Activated CD4-positive, alpha-beta T cell treated with anti-CD3 and anti-CD28 coated beads for 48 hours (primary cell): ENCODE data around the gene ARPC1B.
"Not testable (repeated sequence)": the region's sequence is repeated elsewhere in the genome, so short reads cannot be mapped to it uniquely, and the experiment has no call there.

ENCODE experiments used
- DNase-seq: peaks from one replicate; pipeline ENCODE4 v3.0.0-alpha.2; 2020

Gene ARPC1B

DNA sequence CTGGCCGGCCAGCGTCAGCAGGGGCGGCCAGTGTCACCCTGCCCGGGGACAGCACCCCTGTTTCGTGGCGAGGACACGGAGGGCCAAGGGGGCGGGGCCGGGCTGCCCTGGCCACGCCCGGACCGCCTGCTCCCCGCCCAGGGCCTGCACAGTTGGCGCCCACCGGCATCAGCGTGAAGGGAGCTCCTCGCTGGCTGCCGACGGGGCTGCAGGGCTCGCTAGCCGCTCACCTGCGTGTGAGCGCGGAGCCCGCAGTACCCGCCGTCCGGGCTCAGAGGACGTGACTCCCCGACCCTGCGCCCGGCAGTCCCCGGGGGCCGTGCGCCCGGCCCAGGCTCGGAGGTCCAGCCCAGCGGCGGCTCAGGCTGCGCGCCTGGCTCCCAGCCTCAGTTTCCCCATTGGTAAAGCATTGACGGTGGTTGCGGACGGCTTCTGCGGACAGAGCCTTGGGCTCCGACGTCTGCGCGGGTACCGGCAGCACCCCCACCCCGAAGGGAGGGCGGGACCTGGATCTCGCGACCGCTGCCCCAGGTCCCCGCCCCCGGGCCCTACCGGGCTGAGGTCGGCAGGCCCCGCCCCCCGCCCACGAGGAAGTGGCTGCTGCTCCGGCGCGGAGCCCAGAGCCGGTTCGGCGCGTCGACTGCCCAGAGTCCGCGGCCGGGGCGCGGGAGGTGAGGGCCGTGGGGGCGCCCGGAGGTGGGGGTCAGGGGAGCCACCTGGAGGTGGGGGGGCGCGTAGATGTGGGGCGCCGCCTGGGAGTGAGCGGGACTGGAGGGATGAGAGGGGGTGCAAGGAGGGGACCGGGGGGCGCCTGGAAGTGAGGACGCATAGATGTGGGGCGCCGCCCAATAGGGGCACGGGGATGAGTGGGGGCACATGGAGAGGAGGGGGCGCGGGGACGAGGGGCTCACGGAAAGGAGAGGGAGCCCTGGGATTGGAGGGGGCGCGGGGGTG, at the start of gene ARPC1B:
ARPC1B (plus strand) TSS at position 620 of the 954 bp plus-strand sequence. CDS start 10,985 bp downstream, outside the sequence.
- peak; percentile 90 for DNase-seq

DNA sequence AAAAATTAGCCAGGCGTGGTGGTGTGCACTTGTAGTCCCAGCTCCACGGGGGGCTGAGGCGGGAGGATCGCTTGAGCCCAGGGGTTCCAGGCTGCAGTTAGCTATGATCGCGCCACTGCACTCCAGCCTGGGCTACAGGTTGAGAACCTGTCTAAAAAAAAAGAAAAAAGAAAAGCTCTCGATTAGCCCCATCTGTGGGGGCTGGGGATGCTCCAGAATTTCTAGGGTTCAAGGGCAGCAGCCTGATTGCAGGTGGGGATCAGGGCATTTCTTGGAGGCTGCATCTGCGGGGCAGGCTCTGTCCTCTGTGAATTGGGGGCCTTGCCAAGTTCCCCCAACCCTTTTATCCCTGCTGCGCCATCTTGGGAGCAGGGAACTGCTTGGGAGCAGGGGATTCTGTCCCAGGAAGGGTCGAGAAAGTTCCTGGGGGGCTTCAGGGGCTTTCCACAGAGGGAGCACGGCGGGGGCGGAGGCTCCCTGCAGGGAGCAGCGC, 49.5 kb upstream of the ARPC1B start:
- no peak for DNase-seq

DNA sequence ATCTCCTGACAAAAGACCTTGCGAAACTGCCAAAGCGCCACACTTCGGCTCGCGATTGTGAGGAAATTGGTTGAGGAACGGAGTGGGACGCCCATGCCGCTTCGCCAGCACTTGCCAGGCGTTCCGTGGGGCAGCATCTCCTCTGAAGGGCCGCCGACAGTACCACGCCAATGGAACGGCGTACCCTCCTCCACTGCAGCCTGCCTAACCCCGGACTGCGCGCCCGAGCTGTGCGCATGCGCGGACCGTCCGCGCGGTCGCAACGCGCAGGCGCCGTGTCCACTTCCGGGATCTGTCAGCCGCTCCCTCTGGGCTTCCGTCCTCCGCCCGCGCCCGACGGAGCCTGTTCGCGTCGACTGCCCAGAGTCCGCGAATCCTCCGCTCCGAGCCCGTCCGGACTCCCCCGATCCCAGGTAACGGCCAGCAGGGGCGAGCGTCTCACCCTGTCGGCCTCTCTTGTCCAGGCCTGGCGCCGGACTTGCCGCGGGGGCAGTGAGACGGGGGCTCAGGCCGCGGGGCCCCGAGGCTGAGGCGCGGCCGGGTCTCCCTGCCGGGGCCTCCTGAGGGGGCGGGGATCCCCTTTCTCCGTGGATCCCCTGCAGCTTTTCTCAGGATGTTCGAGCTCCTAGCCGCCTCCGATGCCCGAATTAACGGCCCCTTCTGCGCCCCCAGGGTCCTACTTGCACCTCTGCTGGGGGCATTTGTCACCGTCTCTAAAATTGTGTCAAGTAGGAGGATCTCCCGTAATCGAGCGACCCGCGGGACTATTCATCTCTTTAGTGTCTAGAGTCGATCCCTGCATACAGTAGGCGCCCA, 48.7 kb upstream of the ARPC1B start, which contains the start of gene ARPC1A:
ARPC1A (plus strand) TSS at position 307 of the 816 bp plus-strand sequence. CDS start 7,456 bp downstream, outside the sequence.
- DNase-seq: peak; percentile 94

DNA sequence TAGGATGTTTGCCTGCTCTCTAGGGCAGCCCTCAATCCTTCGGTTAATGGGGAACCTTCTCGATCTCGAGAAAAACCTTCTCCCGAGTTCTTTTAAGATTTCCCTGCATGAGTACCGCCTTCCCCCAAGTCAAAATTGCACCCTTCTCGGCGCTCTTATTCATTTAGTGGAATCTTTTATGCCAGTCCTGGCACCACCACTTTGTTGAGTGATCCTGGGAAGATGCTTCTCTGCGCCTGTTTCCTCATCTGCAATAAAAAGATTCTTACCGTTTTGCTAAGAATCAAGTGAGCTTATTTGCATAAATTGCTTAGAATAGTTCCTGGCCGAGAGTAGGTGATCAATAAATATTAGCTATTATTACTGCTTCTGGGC, 48.1 kb upstream of the ARPC1B start:
- DNase-seq: no peak

DNA sequence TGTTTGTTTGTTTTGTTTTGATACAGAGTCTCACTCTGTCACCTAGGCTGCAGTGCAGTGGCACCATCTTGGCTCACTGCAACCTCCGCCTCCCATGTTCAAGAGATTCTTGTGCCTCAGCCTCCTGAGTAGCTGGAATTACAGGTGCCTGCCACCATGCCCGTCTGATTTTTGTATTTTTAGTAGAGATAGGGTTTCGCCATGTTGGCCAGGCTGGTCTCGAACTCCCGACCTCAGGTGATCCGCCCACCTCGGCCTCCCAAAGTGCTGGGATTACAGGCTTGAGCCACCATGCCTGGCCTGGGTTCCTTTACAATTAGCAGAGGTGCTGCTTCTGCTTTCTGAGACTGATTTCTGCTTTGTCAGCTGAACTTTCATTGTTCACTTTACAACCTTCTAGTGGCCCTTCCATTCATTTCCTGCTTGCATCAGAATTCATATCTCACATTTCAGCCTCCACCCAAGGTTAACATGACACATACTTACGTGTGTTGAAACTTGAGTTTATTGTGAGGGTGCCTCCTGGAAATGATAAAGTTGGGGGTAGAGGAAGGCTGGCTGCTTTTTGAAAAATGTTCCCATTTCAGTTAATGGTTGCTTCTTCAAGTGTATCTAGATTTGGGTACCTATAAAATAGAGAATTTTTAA, 44.1 kb upstream of the ARPC1B start:
- DNase-seq: peak; percentile 31

DNA sequence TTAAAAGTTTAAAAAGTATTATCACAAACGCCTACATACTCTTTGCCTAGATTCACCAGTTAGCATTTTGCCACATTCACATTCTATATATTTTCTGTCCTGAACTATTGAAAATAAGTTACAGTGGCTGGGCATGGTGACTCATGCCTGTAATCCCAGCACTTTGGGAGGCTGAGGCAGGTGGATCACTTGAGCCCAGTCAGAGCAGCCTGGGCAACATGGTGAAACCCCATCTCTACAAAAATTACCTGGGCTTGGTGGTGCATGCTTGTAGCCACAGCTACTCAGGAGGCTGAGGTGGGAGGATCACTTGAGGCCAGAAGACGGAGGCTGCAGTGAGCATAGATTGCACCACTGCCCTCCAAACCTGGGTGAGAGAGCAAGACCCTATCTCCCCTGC, 43.5 kb upstream of the ARPC1B start:
- DNase-seq: peak; percentile 41

DNA sequence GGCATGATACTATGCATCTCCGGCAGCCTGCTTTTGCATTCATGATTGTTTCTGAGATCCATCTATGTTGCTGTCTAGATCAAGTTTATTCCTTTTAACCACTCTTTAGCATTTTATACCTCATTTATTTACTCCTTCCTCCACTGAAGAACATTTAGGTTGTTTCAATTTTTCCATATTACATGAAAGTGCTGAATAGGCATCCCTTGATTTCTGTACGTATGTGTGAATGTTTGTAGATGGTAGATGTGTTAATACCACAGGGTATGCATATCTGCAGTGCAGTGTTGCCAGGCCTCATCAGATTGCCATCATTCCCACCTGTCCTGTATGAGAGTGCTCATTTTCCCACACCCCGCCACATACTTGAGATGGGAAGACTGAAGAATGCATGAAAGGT, 34.9 kb upstream of the ARPC1B start:
- DNase-seq: no peak

DNA sequence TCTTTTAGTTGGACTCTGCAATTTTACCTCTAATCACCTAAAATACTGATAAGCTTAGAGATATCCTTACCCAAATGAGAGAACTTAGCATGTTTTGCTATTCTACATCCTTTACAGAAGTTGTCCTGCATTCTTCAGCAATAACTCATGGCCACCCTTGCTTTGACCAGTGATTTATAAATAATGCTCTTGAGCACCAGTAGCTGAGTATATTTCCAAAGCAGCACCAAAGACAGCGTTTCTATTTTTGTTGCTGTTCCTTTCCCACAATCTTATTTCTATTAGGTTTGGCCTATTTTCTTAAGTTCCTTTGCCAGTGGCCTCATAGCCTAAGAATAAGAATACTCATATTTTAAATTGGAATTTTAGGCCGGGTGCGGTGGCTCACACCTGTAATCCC, 33.9 kb upstream of the ARPC1B start:
- no peak for DNase-seq

DNA sequence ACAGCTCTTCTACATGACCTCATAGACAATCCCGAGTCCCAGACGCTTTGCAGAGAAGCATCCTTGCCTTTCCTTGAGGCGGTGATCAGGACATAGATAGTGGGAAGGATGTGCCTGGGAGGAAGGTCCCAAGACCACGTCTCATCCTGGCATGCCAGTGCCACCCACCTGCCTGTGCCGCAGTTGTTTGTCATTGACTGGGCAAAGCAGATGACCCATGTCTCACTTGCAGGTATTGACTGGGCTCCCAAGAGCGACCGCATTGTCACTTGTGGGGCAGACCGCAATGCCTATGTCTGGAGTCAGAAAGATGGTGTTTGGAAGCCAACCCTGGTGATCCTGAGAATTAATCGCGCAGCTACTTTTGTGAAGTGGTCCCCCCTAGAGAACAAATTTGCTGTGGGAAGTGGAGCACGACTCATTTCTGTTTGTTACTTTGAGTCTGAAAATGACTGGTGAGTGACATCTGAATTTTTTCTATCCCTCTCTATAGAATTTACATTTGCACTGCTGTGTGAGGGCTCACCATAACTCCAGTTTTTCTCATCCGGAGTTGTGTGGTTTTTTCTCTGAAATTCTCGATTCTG, 30.4 kb upstream of the ARPC1B start:
- no peak for DNase-seq

DNA sequence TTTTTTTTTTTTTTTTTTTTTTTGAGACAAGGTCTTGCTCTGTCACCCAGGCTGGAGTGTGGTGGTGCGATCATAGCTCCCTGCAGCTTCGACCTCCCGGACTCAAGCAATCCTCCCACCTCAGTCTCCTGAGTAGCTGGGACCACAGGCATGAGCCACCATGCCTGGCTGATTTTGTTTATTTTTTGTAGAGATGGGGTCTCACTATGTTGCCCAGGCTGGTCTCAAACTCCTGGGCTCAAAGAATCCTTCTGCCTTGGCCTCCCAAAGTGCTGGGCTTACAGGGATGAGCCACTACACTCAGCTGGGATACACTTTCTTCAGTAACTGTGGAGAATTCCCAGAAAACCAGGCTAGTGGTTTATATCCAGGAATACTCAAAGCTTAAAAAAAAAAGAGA, 23.9 kb upstream of the ARPC1B start:
- not testable (repeated sequence) for DNase-seq

DNA sequence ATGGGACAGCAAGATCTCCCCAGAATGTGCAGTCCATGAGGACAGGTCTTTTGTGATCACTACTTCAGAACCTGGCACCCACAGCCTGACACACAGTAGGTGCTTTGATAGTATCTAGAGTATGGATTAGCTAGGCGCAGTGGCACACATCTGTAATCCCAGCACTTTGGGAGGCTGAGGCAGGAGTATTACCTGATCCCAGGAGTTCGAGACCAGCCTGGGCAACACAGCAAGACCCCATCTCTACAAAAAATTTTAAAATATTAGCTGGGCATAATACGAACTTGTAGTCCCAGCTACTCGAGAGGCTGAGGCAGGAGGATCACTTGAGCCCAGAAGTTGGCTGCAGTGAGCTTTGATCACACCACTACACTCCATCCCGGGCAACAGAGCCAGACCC, 22.3 kb upstream of the ARPC1B start:
- DNase-seq: no peak

DNA sequence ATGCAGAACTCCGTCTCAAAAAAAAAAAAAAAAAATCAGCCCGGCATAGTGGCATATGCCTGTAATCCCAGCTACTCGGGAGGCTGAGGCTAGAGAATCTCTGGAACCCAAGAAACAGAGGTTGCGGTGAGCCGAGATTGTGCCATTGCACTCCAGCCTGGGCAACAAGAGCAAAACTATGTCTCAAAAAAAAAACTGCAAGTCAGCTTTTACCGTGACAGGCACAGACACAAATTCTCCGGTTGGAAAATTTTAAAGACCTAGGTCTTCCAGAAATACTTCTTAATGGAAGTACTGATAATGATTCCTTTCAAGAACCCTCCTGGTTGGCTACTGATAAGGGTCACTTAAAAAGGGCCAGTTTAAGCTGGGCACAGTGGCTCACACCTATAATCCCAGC, 19.4 kb upstream of the ARPC1B start:
- no peak for DNase-seq

DNA sequence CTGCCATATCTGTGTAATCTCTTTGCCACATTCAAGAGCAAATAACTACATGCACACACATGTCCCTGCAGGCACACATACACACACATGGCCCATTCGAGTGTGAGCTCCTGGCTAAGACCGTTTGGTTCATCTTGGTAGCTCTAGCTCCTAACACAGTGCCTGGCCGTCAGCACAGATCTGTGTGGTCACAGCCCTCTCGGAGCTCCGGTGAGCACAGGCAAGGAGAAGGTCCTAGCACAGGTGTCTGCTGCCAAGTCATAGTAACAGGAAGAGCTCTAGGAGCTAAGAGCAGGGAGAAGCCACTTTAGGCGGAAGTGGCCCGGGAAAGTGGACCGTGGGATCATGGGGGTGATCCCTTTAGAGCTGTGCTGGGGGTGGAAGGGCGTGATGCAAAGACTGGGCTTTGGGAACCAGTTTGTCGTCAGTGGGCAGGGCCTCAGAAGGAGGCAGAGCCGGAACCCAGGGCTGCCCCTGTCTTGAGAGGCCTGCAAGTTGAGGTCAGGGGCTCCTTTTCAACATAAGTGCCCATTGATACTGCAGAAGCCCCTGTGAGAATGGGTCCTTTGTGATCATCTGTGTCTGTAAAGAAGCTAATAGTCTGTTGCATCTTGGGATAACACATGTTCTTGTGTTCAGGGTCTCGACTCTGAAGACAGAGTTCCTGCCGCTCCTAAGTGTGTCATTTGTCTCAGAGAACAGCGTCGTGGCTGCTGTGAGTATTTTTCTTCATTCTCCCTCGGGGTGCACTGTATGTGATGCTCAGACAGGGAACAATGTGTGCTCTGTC, 16.6 kb upstream of the ARPC1B start:
- DNase-seq: no peak

DNA sequence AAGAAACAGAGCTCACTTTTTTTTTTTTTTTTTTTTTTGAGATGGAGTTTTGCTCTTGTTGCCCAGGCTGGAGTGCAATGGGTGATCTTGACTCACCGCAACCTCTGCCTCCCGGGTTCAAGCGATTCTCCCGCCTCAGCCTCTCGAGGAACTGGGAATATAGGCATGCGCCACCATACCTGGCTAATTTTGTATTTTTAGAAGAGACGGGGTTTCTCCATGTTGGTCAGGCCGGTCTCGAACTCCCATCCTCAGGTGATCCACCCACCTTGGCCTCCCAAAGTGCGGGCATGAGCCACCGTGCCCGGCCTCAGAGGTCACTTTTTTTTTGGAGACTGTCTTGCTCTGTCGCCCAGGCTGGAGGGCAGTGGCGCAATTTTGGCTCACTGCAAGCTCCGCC, 16.0 kb upstream of the ARPC1B start:
- not testable (repeated sequence) for DNase-seq

DNA sequence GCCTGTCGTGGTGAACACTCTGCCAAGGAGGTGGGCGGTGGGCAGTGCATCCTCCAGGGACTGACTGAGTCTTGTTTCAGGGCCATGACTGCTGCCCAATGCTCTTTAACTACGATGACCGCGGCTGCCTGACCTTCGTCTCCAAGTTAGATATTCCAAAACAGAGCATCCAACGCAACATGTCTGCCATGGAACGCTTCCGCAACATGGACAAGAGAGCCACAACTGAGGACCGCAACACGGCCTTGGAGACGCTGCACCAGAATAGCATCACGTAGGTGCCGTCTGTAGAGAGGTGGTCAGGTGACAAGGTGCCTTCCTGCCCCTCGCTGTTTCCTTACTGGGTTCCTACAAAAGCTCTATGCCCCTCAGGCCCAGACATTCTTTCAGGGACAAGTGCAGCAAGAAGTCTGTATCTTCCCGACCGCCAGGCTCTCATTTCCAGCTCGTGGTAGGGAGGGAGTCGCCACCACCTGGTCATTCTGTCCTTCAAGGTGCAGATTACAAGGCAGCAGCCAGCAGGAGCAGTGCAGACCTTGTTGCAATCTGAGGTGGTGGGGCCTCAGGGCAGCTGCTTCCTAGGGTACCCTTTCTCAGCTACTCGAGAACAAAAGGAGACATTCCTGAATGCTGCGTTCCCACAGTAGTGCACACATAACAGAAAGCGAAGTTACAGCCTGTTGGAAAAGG, 14.9 kb upstream of the ARPC1B start:
- DNase-seq: no peak

DNA sequence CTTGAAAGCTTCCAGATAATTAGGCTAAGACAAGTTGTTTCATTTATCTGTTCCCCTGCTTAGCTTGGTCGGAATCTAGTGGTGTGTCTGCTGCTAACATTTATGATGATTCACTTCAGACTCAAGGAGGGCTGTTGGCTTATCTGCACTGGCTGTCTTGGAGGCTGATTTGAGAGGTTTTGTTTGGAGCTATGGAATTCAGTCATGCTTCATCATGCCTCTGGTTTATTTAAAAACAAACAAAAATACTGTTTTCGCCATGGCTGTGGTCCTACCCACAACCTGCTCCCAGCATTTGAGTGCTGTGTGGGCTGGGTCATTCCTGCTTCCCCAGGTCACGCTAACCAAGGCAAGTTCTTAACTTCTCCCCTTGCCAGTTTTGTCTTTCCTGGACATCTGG, 11.7 kb upstream of the ARPC1B start:
- no peak for DNase-seq

DNA sequence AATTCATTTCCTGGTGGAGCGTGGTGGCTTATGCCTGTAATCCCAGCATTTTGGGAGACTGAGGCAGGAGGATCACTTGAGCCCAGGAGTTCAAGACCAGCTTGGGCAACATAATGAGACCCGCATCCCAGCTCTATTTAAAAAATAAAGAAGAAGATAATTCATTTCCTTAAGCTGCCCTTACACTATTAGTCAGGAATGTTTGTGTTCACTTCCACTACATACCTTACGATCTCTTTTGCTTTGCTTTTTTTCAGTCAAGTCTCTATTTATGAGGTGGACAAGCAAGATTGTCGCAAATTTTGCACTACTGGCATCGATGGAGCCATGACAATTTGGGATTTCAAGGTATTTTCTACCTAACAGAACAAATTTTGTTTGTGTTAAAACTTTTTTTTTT, 11.2 kb upstream of the ARPC1B start:
- DNase-seq: no peak

DNA sequence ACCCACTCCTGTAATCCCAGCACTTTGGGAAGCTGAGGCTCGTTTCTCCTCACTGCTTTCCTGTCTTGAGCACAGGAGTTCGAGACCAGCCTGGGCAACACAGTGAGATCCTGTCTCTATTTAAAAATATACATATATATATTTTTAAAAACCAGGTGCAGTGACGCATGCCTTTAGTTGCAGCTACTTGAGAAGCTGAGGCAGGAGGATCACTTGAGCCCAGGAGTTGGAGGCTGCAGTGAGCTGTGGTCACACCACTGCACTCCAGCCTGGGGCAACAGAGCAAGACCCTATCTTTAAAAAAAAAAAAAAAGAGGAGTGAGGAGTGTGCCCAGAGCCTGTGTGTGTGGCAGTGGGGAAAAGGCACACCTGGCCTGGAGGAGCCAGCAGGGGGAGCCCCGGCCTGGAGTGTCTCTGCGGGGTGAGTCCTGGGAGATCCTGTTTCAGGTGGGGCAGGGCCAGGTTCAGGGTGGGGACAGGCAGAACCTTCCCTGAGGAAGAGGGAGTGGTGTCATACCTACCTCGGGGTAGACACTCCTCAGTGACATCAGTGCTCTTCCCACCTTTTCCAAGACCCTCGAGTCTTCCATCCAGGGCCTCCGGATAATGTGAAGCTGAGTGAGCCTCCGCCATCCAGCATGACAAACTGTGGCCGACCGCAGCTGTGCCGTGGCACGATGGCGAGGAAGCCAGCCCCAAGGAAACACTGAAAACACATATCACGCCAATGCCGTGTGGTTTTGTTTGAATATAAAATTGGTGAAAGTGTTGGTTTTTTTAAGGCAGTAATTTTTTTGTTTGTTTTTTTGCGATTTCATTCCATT, 9.0 kb upstream of the ARPC1B start:
- DNase-seq: peak; percentile 63

DNA sequence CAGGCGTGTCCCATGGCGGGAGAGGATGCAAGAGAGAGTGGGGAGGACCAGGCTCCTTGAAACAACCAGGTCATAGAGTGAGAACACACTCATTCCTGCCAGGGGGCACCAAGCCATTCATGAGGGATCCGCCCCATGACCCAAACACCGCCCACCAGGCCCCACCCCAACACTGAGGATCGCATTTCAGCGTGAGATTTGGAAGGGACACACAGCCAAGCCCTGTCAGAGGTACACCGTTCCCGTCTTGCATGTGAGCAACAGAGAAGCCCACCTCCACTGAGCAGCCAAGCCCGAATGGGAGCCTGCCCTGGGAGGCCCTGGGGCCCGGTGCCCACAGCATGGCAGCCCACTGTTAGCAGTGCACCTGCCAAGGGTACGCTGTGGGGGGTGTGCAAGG, 7.9 kb upstream of the ARPC1B start:
- DNase-seq: no peak

DNA sequence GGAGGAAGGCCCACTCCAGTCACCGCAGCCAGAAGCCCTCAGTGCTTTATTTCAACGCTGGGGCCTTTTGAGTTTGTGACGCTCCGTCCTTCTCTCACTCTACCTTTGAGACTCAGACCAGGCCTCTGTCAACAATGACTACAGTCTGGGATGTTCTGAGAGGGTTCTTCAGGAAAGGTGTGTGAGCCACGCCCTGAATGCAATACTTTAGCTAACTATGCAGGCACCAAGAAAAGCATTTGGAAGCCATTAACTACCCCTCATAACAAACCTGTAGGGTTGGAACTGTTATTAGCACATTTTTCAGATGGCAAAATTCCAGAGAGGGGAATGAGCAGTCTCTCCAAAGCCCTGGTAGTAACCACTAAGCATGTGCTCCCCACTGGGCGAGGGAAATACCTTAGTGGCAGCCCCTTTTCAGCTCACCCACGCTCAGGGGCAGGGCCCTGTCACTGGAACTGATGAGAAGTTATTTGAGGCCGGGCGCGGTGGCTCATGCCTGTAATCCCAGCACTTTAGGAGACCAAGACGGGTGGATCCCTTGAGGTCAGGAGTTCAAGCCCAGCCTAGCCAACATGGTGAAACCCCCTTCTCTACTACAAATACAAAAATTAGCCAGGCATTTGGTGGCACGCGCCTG, 5.7 kb upstream of the ARPC1B start:
- no peak for DNase-seq
